ENCODE results near the gene INTS15.
"Not testable (repeated sequence)": the region's sequence is repeated elsewhere in the genome, so short reads cannot be mapped to it uniquely, and the experiment has no call there.

The INTS15 gene

DNA sequence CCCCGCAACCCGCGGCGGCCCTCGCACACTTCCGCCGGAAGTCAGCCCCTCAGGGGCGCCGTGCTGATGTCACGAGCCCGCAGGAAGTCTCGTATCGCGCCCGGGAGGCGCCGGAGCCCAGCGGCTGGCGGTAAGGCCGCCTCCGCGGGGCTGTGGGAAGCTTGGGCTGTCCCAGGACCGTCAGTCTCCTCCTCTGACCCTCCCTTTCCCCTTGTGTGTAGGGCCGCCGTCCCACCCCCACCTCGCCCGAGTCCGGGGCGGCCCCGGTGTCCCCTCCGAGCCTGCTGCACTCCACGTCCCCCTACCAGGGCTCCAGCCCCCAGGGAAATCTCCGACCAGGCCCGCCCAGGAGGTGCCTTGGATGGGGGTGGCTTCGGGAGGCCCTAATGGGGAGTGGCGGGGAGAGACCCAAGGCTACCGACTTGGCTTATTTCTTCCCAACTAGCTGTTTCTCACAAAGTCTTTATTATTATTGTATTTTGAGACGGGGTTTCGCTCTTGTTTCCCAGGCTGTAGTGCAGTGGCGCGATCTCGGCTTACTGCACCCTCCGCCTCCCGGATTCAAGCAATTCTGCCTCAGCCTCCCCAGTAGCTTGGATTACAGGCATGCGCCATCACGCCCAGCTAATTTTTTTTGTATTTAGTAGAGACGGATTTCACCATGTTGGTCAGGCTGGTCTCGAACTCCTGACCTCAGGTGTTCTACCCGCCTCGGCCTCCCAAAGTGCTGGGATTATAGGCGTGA is 12.3 kb upstream of the INTS15 start, which contains the start of gene ZDHHC4:
ZDHHC4 (plus strand) TSS at position 86 of the 745 bp plus-strand sequence. CDS start 3,108 bp downstream, outside the sequence.
- DNase-seq = peak; percentile 52 to 73

DNA sequence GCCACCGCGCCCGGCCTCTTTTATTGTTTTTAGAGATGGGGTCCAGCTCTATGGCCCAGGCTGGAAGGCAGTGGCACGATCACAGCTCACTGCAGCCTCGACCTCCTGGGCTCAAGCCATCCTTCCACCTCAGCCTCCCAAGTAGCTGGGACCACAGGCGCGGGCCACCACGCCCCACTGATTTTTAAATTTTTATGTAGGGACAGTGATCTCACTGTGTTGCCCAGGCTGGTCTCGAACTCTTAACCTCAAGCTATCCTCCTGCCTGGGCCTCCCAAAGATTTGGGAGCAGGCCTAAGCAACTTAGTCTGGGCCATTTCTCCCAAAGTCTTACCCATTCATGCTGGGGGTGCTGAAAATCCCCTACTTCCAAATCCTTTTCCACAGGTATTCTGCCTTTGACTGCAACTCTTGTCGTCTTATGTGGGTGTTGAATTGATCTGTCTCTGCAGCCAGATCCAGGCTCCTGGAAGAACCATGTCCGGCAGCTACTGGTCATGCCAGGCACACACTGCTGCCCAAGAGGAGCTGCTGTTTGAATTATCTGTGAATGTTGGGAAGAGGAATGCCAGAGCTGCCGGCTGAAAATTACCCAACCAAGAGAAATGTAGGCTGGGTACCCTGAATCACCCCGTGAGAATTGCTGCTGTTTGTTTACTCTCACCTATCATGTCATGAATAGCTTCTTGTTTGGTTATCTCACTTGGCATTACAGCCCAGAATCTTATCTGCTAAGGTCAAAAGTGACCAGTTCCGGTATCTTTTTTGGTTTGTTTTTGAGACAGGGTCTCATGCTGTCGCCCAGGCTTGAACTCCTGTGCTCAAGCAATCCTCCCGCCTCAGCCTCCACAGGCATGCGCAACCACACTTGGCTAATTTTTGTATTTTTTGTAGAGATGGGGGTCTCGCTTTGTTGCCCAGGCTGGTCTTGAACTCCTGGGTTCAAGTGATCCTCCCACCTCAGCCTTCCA is 11.4 kb upstream of the INTS15 start:
- no peak for DNase-seq

DNA sequence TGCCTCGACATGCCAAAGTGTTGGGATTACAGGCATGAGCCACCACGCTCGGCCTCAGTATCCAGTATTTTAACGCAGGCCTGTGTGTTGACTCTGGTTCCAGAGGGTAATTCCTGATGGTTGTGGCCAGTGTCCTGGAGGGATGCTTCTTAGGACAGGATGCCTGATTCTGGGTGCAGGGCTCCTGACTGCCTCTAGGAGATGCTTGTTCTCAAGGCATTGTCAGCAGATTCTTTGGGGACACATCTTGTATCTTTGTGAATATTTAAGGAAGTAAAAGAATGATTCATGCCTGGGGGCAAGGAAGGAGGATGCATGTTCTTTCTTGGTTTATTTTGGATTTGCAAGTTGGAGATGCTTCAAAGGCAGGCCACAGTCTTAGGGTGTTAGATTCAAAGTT is 10.4 kb upstream of the INTS15 start:
- no peak for DNase-seq

DNA sequence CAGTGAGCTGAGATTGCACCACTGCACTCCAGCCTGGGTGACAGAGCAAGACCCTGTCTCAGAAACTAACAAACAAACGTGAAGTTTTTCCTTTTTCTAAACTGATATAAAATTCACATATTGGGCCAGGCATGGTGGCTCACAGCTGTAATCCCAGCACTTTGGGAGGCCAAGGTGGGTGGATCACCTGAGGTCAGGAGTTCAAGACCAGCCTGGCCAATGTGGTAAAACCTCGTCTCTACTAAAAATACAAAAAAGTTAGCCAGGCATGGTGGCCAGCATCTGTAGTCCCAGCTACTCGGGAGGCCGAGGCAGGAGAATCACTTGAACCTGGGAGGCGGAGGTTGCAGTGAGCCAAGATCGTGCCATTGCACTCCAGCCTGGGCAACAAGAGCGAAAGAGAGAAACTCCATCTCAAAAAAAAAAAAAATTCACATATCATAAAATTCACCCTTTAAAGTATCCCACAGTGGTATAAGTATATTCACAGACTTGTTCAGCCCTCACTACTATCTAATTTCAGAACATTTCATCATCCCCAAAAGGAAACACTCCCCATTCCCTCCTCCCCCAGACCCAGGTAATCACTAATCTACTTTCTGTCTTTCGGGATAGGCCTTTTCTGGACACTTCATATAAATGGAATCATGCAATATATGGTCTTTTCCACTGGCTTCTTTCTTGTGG is 3.9 kb upstream of the INTS15 start:
- not testable (repeated sequence) for DNase-seq

DNA sequence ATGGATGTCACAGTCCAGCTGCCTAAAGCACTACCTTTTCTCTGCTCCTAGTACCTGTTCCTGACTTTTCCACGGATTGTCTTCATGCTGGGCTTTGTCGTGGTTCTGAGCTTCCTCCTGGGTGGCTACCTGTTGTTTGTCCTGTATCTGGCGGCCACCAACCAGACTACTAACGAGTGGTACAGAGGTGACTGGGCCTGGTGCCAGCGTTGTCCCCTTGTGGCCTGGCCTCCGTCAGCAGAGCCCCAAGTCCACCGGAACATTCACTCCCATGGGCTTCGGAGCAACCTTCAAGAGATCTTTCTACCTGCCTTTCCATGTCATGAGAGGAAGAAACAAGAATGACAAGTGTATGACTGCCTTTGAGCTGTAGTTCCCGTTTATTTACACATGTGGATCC is 1.3 kb upstream of the INTS15 start:
- DNase-seq = no peak

DNA sequence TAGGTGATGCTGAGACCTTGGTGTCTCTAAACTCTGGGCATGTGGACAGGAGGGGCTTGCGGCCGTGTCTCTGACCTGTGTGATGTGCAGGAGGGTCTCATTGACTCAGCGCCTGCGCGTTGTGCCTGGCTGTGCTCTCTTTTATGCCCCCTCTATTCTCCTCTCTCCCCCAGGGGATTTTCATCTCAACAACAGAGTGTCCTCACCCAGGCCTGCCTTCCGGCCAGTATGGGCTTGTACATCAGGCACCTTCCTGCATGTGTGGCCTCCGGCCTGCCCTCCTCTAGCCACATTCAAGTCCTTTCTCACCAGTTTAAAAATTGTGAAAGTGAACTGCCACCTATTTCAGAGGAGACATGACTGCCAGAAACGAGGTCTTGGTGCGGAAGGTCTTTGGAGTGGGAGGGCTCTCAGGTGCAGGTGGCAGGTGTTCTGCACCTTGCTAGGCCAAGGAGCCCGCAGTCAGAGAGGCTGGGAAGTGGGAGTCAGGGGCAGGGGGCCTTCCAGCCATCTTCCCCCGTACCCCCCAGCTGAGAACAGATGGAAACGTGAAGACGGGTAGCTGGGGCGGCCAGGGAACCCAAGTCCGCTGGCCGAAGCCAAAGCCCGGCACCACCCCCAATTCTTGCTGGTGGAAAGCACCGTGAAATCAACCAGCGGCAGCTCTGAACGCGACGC is 531 bp upstream of the INTS15 start:
- DNase-seq = no peak

DNA sequence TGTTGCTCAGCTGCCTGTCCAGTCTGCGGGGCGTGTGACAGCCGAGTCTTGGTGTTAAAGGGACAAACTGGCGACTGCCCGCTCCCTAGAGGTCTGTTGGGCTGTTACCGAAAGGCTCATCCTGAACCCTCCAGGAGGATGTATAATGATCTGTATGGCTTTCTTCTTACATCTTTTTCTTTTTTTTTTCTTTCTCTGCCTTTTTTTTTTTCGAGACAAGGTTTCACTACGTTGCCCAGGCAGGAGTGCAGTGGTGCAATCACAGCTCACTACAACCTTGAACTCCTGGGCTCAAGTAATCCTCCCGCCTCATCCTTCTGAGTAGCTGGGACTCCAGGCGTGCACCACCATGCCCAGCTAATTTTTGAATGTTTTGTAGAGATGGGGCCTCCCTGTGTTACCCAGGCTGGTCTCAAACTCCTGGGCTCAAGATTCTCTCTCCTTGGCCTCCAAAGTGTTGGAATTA is 857 bp downstream of the INTS15 start:
- DNase-seq = no peak

DNA sequence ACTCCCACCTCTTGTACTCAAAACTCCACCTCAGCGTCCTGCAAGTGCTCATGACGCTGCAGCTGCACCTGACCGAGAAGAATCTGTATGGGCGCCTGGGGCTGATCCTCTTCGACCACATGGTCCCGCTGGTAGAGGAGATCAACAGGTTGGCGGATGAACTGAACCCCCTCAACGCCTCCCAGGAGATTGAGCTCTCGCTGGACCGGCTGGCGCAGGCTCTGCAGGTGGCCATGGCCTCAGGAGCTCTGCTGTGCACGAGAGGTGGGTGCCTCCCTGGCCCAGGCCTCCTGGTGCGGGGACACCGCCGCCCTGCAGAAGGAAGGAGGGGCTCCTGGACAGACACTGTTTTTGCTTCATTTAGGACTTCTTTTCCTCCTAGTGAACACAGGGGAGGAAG is 10.3 kb downstream of the INTS15 start:
- no peak for DNase-seq

DNA sequence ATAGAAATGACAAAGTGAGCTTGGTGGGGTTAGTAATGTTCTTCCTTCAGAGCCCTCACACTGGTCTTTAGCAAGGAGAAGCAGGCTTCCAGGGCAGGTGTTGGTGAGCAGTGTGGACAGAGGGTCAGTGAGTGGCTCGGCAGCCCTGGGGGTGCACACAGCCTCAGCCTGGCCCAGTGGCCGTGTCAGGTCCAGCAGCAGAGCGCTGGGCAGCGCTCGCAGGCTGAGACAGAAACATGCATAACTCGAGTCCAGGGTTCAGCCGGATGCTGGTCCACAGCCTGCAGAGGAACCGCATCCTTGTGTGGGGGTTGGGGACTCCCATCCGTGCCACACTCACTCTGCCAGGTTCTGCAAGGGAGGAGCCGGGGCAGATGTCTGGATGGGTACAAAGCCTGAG is 14.6 kb downstream of the INTS15 start:
- DNase-seq = no peak

DNA sequence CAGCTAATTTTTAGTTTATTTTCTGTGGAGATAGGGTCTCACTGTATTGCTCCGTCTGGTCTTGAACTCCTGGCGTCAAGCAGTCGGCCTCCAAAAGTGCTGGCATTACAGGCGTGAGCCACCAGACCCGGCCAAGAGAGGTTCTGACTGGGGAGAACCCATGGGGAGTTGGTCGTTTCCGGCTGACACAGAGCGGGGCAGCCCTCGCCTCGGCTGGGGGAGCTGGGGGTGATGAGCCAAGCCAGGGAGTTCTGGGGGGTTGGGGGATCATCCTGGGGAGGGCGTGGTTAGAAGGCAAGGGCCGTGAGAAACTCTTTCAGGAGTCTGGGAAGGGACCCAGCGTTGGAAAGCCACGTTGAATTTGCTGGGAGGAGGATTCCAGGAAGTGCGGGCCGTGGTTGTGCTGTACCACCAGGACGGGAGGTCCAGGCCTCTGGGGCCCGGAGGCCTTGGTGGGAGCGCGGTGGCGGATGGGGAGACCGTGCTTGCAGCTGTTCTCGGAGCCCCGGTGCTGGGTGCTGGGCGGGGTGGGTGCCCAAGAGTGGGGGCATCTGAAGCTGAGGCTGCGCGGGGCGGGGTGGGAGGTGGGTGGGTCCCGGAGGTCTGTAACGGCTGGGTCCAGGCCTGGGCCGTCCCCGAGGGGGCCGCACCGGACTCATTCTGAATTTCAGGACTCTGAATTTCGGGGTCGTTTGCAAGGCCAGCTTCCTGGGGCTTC is 17.2 kb downstream of the INTS15 start:
- DNase-seq = no peak

DNA sequence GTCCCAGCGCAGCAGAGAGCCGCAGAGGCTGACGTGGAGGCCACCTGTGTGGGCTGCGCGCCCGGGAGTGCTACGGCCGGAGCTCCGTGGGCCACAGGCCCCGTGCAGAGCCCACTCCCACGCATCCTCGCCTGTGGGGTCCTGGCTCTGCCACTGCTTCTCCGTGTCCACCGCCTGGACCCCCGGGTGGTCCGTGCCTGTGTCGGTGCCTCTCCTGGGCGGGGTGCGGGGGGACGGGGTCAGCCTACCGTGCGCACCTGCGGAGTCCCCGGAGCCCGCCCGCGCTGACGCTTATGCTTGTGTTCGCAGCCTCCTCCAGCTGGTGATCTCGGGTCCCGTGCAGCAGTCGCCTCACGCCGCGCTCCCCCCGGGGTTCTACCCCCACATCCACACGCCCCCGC is 17.8 kb downstream of the INTS15 start:
- DNase-seq = no peak

DNA sequence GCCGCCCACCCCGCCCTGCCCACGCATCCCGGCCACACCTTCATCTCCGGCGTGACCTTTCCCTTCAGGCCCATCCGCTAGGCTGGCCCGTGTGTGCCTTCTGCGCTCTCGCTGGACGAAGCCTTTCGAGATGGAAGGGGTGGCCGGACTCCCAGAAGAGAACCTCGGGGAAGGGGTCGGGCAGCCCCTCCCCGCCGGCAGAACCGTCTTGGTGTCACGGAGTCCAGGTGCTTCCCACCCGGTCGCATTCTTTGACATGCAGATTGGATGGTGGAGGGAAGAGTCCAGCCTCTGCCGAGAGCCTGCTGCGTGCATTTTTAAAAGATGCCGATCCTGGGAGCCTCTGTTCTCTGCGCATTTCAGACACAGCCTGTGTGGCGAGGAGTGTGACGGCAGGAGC is 18.3 kb downstream of the INTS15 start:
- DNase-seq = no peak

DNA sequence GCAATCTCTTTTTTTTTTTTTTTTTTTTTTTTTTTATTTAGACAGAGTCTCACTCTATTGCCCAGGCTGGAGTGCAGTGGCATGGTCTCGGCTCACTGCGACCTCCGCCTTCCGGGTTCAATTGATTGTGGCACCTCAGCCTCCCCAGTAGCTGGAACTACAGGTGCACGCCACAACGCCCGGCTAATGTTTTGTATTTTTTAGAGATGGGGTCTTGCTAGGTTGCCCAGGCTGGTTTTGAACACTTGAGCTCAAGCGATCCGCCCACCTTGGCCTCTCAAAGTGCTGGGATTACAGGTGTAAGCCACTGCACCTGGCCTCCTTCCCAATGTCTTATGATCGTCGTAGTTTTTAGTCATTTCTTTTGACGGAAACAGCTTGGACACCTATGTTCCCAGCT is 19.0 kb downstream of the INTS15 start:
- DNase-seq = no peak

DNA sequence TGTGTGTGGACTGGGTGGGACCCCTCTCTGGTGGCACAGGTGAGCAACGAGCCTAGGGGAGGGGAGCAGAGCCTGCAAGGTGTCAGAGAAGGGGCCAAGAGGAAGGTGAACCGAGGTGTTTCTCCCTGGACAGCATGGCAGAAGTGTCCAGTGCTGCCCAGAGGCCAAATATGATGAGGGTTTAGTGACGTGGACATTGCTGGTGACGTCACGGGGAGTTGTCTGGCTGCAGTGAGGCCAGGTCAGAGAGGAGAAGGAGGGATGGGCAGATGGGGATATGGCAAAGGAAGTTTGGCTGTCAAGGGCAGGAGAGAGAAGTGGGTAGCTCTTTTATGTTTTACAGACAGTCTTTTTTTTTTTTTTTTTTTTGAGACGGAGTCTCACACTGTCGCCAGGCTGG is 23.0 kb downstream of the INTS15 start:
- DNase-seq = no peak

DNA sequence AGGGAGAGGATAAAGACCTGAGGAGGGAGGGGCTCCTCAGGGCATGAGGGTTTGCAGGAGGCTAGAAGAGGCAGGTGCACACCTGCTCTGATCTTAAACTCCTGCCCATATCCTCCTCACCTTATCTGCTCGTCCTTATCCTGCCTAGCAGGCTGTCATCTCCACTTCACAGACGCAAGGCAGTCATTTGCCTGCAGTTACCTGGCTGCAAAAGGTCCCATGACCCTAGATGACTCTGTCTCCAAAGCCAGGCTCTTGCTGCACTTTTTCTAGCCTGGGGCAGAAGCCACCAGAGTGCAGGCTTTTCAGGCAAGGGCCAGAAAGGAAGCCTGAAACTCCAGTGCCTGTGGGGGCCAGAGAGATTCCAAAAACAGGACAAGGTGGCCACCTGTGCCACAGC is 23.9 kb downstream of the INTS15 start:
- DNase-seq = no peak

DNA sequence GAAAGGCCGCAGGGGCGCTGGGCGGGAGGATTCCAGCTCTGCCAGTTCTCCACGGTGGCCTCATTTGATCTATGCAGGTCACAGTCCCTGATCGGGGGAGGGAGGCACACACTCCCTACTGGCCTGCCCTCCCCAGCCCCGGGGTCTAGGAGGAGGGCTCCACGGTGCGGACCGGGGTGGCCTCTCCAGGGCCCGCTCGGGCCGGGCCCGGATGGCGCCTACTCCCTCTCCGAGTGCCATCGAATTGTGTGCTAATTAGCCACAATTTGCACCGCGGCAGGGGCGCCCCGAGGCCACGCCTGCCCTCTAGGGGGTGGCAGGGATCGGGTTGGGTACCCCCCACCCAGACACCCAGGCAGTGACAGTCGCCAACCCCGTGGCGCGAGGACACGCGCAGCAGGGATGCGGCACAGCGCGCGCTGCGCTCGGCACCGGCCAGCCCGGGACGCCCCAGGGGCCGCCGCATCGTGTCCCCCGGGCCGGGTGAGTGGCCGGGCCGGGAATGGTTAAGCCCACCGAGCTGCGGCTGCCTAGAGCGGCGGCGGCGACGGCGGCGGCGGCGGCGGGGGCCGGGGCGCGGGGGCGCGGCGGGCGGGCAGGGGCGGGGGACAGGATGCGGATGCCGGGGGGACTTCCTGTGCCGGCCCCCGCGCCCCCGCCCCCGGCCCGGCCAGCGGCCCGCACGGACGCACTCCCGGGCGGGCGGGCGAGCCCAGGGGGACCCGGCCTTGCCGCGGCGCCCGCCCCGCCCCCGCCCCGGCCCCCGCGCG is 25.3 kb downstream of the INTS15 start, which contains the start of gene ZNF853:
ZNF853 (plus strand) TSS at position 658 of the 770 bp plus-strand sequence. CDS start 565 bp downstream, outside the sequence.
- DNase-seq = no peak

DNA sequence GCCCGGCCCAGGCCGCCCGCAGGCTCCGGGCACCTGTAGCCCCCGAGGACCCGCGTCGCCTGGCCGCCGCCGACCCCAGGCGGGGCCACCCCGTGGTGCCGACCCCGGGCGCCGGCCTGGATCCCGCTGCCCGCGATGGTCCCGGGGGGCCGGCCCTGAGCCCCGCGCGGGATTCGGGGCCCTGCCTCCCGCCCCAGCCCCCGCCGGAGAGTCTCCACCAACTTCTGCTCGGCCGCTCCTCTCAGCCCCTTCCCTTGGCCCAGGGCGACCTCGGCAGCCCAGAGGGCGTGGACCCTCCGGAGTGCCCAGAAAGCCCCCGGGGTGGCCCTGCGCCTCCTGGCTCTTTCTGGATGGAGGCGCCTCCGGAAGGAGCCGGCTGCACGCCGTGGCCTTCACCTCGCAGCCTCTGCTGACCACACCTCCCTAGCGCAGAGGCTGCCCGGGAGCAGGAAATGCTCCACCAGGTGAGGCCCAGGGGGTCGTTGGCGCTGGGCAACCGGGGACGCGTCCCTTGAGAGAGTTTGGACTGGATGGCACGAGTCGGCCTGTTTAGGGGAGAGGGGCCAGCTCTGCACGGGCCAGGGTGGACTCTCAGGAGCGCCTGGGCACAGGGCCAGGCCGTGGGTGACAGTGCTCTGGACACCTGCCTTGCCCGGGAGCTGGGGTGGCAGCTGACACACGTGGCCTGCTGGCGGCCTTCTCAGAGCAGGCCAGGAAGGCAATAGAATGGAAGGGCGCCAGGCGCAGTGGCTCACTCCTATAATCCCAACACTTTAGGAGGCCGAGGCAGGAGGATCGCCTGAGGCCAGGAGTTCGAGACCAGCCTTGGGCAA is 26.1 kb downstream of the INTS15 start:
- no peak for DNase-seq

DNA sequence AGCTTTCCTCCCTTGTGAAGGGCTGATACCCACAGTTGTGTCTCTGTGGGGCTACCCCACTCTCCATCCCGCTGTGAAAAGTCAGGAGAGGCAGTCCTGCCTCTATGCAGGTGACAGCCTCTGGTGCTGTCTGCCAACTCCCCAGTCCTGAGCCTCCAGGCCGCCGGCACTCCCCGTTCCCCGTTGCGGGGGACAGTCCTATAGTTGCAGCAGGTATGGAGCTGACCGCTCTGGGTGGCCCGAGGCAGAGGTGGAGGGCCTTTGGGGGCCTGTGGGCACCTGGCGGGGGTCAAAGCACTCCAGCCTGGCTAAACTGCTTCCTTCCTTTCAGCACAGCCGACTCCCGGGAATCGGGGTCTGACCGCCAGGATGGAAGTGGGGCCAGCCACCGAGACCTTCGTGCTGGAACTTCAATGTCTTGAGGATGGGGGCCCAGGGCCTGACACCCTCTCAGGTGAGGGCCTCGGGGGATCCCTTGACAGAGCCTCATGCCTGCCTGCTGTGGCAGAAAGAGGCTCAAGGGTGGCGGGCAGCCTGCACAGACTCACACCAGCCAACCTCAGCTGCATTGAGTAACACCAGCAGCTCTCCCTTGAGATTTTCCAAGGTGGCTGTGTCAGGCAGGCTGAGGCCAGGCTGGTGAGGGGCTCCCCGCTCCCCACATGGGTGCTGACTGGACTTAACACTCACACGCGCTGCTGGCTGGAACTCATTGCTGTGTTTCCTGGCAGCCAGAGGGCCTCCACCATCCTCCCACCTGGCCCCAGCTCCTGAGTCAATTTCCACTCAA is 27.2 kb downstream of the INTS15 start:
- DNase-seq = no peak

DNA sequence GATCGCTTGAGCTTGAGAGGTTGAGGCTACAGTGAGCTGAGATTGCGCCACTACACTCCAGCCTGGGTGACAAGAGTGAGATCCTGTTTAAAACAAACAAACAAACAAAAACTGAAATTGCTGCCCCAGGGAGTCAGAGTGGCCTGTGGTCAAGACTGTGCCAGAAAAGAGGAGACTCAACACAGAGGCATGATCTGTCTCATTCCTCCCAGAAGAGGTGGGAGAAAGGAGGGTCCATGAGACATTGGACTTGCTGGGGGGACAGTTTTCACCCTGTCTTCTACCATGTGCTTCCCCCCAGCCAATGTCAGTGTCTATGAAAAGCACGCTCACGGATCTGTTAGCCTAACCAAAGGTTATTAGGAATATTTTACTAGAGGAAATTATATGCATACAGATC is 28.8 kb downstream of the INTS15 start:
- DNase-seq = no peak

Measured in NCI-H187 (cell line).